Loucy (cell line): ENCODE results near the gene PTRHD1.

Experiments
- CTCF ChIP-seq: fragments of 200-600 bp; sonication (generic); conservative IDR thresholded peaks from 2 replicates; pipeline ENCODE4 v1.5.1; 2014; ENCODE audit warnings: mild to moderate bottlenecking, antibody characterized with exemption, low read length
- EZH2phosphoT487 ChIP-seq: fragments of 200-600 bp; IDR thresholded peaks from 2 replicates; pipeline ENCODE4 v1.6.1; 2018; ENCODE audit warnings: antibody characterized with exemption, mild to moderate bottlenecking, moderate library complexity, borderline replicate concordance

GRCh38 chr2:24756789-24757188, 36.4 kb downstream of the PTRHD1 start:
- no peak for TF ChIP-seq CTCF
- no peak for TF ChIP-seq EZH2phosphoT487
